IPS DF 19.7 (cell line): ENCODE data around the gene APOA1.
"Not testable (repeated sequence)": the region's sequence is repeated elsewhere in the genome, so short reads cannot be mapped to it uniquely, and the experiment has no call there.

ENCODE experiments used
- DNase-seq: peaks from one replicate; pipeline ENCODE4 v3.0.0-alpha.2; 2013; ENCODE audit warnings: low read depth, low spot score

APOA1 gene

DNA sequence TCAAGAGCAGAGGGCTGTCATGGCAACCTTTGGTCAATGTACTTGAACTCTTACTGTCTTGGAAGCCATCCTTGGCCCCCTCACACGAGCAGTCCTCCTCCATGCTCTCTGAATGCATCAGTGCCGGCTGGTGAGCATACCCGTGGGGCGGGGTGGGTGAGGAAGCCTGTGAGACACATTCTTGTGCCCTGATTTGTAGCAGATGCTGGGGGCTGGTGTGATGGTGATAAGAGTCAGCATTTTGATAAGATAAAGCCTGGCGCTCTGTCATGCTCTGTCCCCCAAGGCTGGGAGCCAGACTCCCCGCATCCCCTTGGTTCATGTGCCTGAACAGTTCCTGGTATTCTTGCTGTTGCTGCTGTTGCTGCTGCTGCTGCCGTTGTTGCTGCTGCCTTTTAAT lies 20.5 kb upstream of the APOA1 start:
- no peak for DNase-seq

DNA sequence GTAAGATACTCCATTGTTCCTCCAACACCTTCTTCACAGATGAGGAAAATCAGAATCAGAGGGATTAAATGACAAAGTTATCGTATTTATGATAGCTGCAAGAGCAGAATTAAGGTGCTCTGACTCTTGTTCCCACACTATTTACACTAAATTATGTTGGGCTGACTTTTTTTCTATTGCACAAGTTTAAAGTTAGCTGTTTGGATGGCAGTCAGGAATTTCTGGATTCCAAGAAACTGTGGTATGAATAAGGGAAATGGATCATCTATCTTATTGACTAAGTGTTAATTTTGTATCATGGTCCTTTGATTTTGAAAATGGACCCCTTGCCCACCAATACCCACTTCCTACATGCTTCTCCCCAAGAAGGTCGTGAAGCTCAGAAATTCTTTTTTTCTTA lies 19.9 kb upstream of the APOA1 start:
- DNase-seq, result no peak

DNA sequence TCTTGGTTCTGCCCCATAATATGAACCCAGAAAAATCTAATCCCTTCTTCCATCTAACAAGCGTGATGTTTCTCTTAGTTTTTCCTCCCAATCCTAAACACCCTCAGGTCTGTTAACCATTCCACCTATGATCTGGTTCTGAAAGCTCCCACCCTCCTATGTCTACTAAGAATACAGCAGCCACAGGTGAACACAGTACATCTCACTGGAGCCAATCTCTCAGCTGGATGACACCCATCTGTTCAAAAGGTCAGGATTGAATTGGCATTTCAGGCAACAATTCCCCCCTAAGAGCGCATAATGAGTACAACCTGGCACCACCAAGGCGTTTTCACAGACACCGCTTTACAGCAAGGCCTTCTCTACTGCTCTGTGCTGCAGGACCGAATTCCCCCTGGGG lies 19.0 kb upstream of the APOA1 start:
- no peak for DNase-seq

GRCh38 chr11:116855413-116855812 lies 18.0 kb upstream of the APOA1 start:
- no peak for DNase-seq

DNA sequence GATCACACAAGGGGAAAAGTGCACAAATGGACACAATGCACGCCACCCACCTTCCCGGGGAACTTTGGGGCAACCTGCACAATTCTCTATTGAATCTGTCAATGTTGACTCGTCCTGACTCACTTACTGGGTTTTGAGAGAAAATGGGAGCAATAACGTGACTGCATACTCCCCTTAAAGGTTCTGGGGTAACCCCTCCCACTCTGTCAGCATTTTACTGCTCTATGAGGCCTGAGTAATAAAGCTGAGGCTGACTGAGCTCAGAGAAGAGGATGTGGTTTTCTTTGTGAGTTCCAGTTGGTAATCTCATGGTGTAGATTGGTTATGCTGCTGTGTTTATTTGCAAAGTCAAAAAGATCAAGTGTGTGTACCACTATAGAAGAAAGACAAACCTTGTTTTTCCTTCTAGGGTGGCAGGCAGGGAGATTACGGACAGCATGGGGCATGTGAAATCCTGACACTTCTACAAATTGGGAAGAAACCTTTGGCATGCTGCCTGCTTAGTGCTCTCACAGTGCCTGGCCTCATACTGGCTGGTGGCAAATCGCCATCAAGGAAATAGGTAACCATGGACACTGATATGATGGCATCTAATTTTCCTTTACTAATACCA lies 16.1 kb upstream of the APOA1 start:
- DNase-seq, result no peak

DNA sequence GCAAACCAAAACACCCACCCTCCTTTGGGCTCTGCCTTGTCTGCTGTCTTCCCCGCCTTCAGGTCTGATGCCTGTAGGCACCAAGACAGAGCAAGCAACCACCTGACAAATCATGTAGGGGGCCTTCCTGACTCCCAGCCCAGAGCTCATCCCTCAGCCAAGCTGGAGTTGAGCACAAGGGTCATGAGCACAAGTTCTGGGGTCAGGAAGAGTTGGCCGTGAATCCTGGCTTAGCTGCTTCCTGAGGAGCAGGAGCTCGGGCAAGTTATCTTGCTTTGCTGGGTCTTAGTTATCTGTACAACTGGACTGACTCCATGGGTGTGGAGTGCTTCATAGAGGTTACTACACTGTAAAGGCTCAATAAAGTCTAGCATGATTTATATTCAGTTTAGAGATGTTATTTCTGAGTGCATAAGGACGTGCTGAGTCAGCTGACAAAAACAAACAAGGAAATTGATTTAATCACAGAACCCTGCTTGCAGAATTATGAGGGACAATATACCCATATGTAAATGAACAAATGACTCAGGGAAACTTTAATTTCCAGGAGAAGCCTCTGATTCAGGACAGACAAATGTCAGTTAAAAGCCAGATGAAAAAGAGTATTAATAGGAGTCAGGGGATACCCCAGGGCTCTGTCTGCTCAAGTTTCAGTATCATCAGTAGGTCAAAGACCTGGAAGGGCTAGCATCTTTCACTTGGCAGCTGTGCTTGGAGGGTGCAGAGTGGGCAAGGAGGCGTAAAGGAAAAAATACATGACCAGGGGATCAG lies 15.0 kb upstream of the APOA1 start:
- no peak for DNase-seq

GRCh38 chr11:116851626-116852025 lies 14.2 kb upstream of the APOA1 start:
- DNase-seq, result no peak

DNA sequence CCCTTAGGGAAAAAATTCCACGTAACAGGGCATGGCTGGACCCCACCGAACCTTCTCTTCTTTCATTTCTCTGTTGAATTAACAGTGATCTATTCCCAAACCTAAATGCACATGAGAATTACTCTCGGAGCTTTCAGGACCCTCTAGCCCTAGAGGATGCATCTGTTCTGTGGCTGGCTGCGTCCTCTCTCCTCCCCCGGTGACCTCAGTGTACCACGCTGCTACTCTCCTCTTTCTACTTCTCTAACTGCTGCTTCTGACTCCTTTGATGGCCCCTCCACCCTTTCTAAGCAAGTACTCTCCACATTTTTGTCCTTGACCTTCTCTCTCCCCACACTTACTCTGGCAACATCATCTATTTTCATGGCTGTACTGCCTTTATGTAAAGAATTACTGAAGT lies 12.1 kb upstream of the APOA1 start:
- no peak for DNase-seq

DNA sequence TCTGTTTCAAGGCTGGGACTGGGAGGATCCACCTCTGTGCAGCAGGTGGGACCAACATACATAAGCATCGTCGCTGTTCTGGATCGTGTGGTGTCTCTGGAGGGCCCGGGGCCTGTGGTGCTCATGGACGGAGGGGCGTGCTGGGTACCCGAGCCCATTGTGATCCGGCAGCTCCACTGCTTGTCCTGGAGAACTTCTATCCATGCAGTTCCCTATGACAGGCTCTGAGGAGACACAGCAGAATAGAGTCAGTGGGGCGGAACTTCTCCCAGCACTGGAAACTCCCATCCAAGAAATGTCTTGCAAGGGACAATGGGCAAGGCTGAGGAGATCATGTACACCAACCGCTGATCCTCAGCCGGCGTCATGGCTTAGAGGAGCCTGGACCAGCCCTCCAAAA lies 11.6 kb upstream of the APOA1 start:
- DNase-seq, result no peak

GRCh38 chr11:116847612-116848011 lies 10.2 kb upstream of the APOA1 start:
- DNase-seq, result no peak

DNA sequence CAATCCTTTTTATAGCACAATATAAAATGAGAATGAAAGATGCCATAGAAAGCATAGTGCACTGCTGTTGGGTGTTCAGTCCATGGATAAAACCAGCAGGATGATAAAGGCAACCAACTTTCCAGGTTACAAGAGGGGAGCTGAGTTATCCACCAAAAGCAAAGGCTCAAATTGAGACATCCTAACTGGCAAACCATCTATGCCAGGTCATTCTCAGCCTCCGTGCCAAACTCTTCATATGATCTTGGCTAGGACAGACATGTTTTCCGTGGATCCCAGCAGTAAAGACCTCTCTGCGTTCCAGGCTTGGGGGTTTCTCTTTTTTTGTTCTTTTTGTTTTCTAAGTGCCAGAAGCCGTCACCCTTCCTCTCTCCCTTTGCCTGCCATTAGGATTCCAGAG lies 7.3 kb upstream of the APOA1 start:
- DNase-seq, result no peak

GRCh38 chr11:116843661-116844060 lies 6.2 kb upstream of the APOA1 start:
- no peak for DNase-seq

GRCh38 chr11:116842909-116843308 lies 5.5 kb upstream of the APOA1 start:
- no peak for DNase-seq

- no peak for DNase-seq
Measured at GRCh38 chr11:116842117-116842516, 4.7 kb upstream of the APOA1 start.

DNA sequence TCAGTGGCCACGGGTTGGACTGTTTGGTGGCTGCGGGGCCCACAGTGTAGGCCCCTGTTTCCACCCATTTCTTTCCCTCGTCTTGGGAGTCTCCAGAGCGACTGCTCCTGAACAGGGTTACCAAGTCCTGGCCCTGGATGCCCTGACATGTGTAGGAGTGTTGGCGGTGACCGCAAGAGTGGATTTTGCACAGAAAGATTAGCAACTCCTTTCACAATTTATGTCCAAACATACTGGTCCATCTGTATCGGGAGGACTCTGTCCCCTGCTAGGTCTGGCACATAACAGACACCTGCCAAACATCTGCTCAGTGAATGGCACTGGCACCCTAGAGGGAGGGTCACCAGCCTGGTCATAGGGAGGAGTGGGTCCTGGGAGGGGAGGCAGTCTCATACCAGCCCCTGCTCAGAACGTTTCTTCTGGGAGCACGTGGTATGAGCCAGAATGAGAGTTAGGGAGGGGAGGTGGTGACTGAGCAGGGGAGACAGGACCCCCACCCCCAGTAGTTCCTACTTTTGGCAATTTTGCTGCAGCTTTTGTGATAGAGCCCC lies 3.4 kb upstream of the APOA1 start:
- DNase-seq, result no peak

DNA sequence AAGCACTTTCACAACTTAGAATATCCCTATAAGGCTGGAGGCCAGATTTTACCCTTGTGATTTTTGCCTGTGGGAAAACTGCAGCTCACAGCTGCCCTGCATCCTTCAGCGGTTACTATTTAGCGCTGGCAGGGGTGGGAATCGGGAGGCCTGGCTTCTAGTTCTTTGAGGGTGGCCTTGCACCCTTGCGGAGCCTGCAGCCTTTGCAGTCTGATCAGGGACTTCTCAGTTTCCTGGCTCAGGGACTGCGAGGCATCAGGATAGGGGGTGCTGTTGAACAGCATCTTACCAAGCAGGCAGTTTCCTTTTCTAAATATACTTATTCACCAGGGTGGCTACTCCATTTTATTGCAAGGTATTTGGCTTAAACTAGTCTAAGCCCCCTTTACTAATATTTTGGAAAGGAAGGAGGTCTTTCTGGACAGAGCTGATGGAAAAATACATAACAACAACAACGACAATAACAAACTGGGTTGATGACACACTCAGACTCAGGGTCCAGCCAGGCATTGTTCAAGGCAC lies 2.9 kb upstream of the APOA1 start:
- no peak for DNase-seq

GRCh38 chr11:116838321-116839084 lies 1.1 kb upstream of the APOA1 start:
- DNase-seq, result no peak

- DNase-seq, result no peak
Measured at GRCh38 chr11:116836632-116836991, 810 bp downstream of the APOA1 start.

DNA sequence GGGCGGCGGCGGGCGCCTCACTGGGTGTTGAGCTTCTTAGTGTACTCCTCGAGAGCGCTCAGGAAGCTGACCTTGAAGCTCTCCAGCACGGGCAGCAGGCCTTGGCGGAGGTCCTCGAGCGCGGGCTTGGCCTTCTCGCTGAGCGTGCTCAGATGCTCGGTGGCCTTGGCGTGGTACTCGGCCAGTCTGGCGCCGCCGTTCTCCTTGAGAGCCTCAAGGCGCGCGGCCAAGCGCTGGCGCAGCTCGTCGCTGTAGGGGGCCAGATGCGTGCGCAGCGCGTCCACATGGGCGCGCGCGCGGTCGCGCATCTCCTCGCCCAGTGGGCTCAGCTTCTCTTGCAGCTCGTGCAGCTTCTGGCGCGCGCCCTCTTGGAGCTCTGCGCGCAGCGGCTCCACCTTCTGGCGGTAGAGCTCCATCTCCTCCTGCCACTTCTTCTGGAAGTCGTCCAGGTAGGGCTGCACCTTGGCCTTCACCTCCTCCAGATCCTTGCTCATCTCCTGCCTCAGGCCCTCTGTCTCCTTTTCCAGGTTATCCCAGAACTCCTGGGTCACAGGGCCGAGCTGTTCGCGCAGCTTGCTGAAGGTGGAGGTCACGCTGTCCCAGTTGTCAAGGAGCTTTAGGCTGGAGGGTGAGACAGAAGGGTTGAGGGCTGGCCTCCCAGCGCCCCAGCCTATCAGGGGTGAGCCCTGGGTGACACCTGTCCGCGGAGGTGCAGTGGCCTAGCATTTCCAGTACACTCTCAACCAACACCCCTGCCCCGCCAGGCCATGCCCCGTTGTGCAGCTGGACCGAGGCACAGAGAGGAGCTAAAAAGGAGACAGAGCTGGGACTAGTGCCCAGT lies 1.4 kb downstream of the APOA1 start:
- peak; percentile 68 for DNase-seq

DNA sequence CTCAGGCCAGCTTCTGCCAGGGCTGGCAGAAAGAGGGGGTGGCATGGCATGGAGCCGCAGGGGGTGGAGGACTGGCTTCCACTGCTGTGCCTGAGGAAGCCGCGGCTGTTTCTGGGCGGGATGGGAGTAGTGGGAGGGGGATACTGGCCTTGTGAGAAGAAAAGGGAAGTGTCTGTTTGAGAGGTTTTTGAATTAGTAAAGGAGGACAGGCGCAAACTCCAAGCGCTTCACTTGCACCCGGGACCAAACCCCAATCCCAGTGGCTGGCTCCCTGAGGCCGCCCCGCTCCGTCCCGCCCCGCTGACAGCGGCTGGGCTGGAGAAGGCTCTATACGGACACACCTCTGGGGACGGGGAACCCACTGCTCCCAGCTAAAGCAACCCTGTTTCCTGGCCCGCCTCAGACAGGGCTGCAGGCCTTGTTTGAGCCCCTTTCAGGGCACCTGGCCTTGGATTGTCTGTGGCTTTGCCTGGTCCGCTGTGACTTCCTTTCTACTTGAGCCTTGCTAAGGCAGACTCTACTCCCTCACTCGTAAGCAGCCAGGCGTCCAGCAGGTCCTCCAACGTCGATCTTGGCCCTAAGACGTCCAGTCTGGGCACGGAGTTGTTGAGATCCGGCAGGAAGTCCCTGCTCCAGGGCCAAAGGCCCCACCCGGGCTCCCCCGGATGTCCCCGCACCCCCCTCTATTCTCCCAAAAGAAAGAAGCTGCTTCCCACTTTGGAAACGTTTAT lies 2.2 kb downstream of the APOA1 start:
- no peak for DNase-seq

DNA sequence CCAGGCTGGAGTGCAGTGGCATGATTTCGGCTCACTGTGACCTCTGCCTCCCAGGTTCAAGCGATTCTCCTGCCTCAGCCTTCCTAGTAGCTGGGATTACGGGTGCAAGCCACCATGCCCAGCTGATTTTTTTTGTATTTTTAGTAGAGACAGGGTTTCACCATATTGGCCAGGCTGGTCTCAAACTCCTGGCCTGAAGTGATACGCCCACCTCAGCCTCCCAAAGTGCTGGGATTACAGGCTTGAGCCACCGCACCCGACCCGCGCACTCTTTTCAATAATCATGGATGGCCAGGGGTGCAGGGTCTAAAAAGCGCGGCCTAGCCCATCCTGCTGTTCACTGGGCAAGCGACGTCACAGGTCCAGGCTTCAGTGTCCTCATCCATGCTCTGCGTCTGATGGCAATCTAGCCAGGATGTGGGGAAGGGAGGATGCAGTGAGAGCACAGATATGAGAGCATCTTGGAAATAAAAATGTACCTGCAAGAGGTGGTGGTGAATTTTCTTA lies 2.8 kb downstream of the APOA1 start:
- DNase-seq, result not testable (repeated sequence)
